H1 (cell line): ENCODE measurements around the gene GGCX. TPM values are rescaled to one million over a fixed set of nuclear protein-coding genes. Genes with fewer than 3 reads are reported as not detected.

Experiments used
- BACH1 ChIP-seq: IDR thresholded peaks from 2 replicates; pipeline ENCODE4 v1.6.1; 2012; ENCODE audit warnings: low read length, improper control_type of control experiment
- CEBPB ChIP-seq: IDR thresholded peaks from 2 replicates; pipeline ENCODE4 v1.6.1; 2012; ENCODE audit warnings: low read depth, low read length
- CTCF ChIP-seq, 3 experiments: IDR thresholded peaks; 1 replicate in 2 of 3; 2 replicates in 1 of 3; pipeline versions ENCODE4 v1.5.1 to v1.6.1; 2011; ENCODE audit warnings: low read length in 3 of 3, mild to moderate bottlenecking in 3 of 3, inconsistent platforms in 2 of 3, low read depth in 1 of 3, moderate library complexity in 1 of 3; ENCODE audit not compliant: insufficient read depth in 1 of 3; ENCODE audit errors: control extremely low read depth in 1 of 3
- E2F6 ChIP-seq: IDR thresholded peaks from 2 replicates; pipeline ENCODE4 v1.6.1; 2012; ENCODE audit warnings: inconsistent platforms
- EP300 ChIP-seq, 2 experiments: IDR thresholded peaks; 1 replicate in 1 of 2; 2 replicates in 1 of 2; pipeline ENCODE4 v1.6.1; 2011 to 2012; ENCODE audit warnings: low read depth in 2 of 2, low read length in 2 of 2, mild to moderate bottlenecking in 2 of 2, borderline replicate concordance in 1 of 2, inconsistent platforms in 1 of 2, moderate library complexity in 1 of 2
- KDM1A ChIP-seq: fragments of 200-600, 300-600 bp; sonication (generic); IDR thresholded peaks from 2 replicates; pipeline ENCODE4 v1.7.1; 2016; ENCODE audit warnings: mild to moderate bottlenecking, low read length, borderline replicate concordance
- PHF8 ChIP-seq: fragments of 200-600 bp; sonication (generic); conservative IDR thresholded peaks from 2 replicates; pipeline ENCODE4 v1.7.1; 2012; ENCODE audit warnings: low read depth, mild to moderate bottlenecking, inconsistent platforms, low read length, moderate library complexity
- POLR2A ChIP-seq, 2 experiments: IDR thresholded peaks; 1 replicate in 1 of 2; 2 replicates in 1 of 2; pipeline ENCODE4 v1.6.1; 2011; ENCODE audit warnings: low read depth in 2 of 2, low read length in 2 of 2, mild to moderate bottlenecking in 2 of 2; ENCODE audit errors: control extremely low read depth in 1 of 2
- RFX5 ChIP-seq: IDR thresholded peaks from 2 replicates; pipeline ENCODE4 v1.6.1; 2011; ENCODE audit warnings: low read depth, low read length, improper control_type of control experiment, borderline replicate concordance
- RNF2 ChIP-seq: fragments of 200-900, 300-1000 bp; sonication (generic); IDR thresholded peaks from 2 replicates; pipeline ENCODE4 v1.7.1; 2016; ENCODE audit warnings: borderline replicate concordance, low read depth, mild to moderate bottlenecking, antibody characterized with exemption, low read length; ENCODE audit not compliant: poor library complexity, severe bottlenecking; ENCODE audit errors: missing control alignments
- RXRA ChIP-seq: IDR thresholded peaks from 2 replicates; pipeline ENCODE4 v1.6.1; 2011; ENCODE audit warnings: low read depth, mild to moderate bottlenecking, low read length, moderate library complexity; ENCODE audit not compliant: insufficient read depth
- SIN3A ChIP-seq, 2 experiments: IDR thresholded peaks in 1 of 2; conservative IDR thresholded peaks in 1 of 2; 2 replicates each; pipeline ENCODE4 v1.6.1; 2011 to 2012; ENCODE audit warnings: low read length in 2 of 2, improper control_type of control experiment in 1 of 2, low read depth in 1 of 2, mild to moderate bottlenecking in 1 of 2
- SIRT6 ChIP-seq: IDR thresholded peaks from one replicate; pipeline ENCODE4 v1.7.1; 2012; ENCODE audit warnings: low read length, inconsistent platforms
- SP1 ChIP-seq: IDR thresholded peaks from 2 replicates; pipeline ENCODE4 v1.6.1; 2011; ENCODE audit warnings: low read depth, low read length
- SP2 ChIP-seq: IDR thresholded peaks from 2 replicates; pipeline ENCODE4 v1.6.1; 2012; ENCODE audit warnings: mild to moderate bottlenecking, low read length, inconsistent platforms
- SUZ12 ChIP-seq: fragments of 200-600 bp; sonication (generic); IDR thresholded peaks from 2 replicates; pipeline ENCODE4 v1.6.1; 2012; ENCODE audit warnings: mild to moderate bottlenecking, inconsistent platforms, low read length, moderate library complexity, mixed read lengths
- TAF1 ChIP-seq: IDR thresholded peaks from 2 replicates; pipeline ENCODE4 v1.6.1; 2011; ENCODE audit warnings: mild to moderate bottlenecking, low read depth, low read length
- TBP ChIP-seq: IDR thresholded peaks from 2 replicates; pipeline ENCODE4 v1.6.1; 2011; ENCODE audit warnings: low read depth, low read length, improper control_type of control experiment
- TCF12 ChIP-seq: IDR thresholded peaks from 2 replicates; pipeline ENCODE4 v1.6.1; 2011; ENCODE audit warnings: low read depth, mild to moderate bottlenecking, low read length
- ZNF274 ChIP-seq: IDR thresholded peaks from 2 replicates; pipeline ENCODE4 v1.7.0; 2012; ENCODE audit warnings: low read length, borderline replicate concordance; ENCODE audit errors: extremely low read depth
- polyA plus RNA-seq, 7 experiments: library from polyadenylated mRNA; depleted of rRNA in 3 of 7; stranded (reverse) in 5 of 7; unstranded in 2 of 7; fragments of >200 nt in 5 of 7; fragments of 200-250 nt in 2 of 7; gene quantifications; 1 replicate in 5 of 7; 2 replicates in 1 of 7; 4 replicates in 1 of 7; pipeline versions ENCODE4 v1.2.1 to v1.2.3, GENCODE V29; 2011 to 2013; ENCODE audit warnings: missing spikeins in 2 of 7, mixed read lengths in 2 of 7
- total RNA-seq: library from RNA; stranded (reverse); fragmentation: NEBNext Ultra II Directional; extraction: Animal tissue kit (Norgen Biotek cat#: 25700); gene quantifications from 2 replicates; pipeline ENCODE4 v1.2.1, GENCODE V29; 2021
- TF ChIP-seq, protein P1 (sequence below): IDR thresholded peaks from 2 replicates; pipeline ENCODE4 v1.6.1; 2012; ENCODE audit warnings: low read length, inconsistent platforms

Gene GGCX
- total and polyA plus RNA-seq, 2 of the 8 experiments (the other 6 are each of a cell fraction or from before 2014, with no cell fraction given), result 29.4 to 33.8 TPM

GRCh38 chr2:85584354-85584856 lies 23.1 kb upstream of the GGCX start, which contains the start of gene VAMP5 (continued):
- TF ChIP-seq KDM1A (no peak), CEBPB (no peak), SP1 (no peak), TBP (peak; percentile 47; the same call in 1 of the 2 replicates), TCF12 (no peak), RNF2 (no peak), SUZ12 (0 out of 2 replicates have a peak, but pooled peaks have one; percentile 62), RFX5 (no peak), SIN3A (conservative IDR thresholded peaks at IDR 0.05 in 1 of 2, IDR thresholded peaks at IDR 0.05 in 1 of 2; ENCODE audit: low read depth in 1 of 2, low read length in 2 of 2) (no peak), TAF1 (no peak), RXRA (no peak), POLR2A (IDR thresholded peaks at IDR 0.05; ENCODE audit: control extremely low read depth in 1 of 2, low read depth in 2 of 2, low read length in 2 of 2) (no peak), CTCF (IDR thresholded peaks at IDR 0.05; ENCODE audit: control extremely low read depth in 1 of 3, insufficient read depth in 1 of 3, low read depth in 1 of 3, low read length in 3 of 3) (no peak), PHF8 (no peak), ZNF274 (no peak), E2F6 (no peak), EP300 (IDR thresholded peaks at IDR 0.05; ENCODE audit: borderline replicate concordance in 1 of 2, low read depth in 2 of 2, low read length in 2 of 2) (no peak), SIRT6 (no peak), BACH1 (no peak), SP2 (no peak)
- TF ChIP-seq, protein P1, sequence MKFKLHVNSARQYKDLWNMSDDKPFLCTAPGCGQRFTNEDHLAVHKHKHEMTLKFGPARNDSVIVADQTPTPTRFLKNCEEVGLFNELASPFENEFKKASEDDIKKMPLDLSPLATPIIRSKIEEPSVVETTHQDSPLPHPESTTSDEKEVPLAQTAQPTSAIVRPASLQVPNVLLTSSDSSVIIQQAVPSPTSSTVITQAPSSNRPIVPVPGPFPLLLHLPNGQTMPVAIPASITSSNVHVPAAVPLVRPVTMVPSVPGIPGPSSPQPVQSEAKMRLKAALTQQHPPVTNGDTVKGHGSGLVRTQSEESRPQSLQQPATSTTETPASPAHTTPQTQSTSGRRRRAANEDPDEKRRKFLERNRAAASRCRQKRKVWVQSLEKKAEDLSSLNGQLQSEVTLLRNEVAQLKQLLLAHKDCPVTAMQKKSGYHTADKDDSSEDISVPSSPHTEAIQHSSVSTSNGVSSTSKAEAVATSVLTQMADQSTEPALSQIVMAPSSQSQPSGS, result no peak
